Fibroblast of villous mesenchyme (primary cell): ENCODE data around the gene RIT2. TPM values are rescaled to one million over a fixed set of nuclear protein-coding genes. Genes with fewer than 3 reads are reported as not detected.

Experiments
- DNase-seq: peaks from one replicate; pipeline ENCODE4 v3.0.0-alpha.2; 2010; ENCODE audit warnings: low read depth
- H3K4me3 ChIP-seq: 2 replicates; pipeline ENCODE4 v1.5.1; 2011; ENCODE audit warnings: low read depth, mild to moderate bottlenecking, low read length
- CTCF ChIP-seq: IDR thresholded peaks from 2 replicates; pipeline ENCODE4 v1.5.1; 2012; ENCODE audit warnings: low read depth, mild to moderate bottlenecking, low read length; ENCODE audit not compliant: insufficient read depth
- total RNA-seq: library from RNA; depleted of rRNA; stranded (reverse); fragments of >200 nt; gene quantifications from 2 replicates; pipeline ENCODE4 v1.2.3, GENCODE V29; 2012

Gene RIT2
- total RNA-seq, 1 donor, result not detected

- TF ChIP-seq CTCF, result no peak
- no peak for DNase-seq
- no peak overlapping the region for H3K4me3 ChIP-seq
Measured at GRCh38 chr18:43093646-43094045, 21.8 kb downstream of the RIT2 start.

GRCh38 chr18:43092539-43092938, 22.9 kb downstream of the RIT2 start:
- H3K4me3 ChIP-seq, result no peak overlapping the region
- no peak for TF ChIP-seq CTCF
- no peak for DNase-seq

- DNase-seq, result no peak
- TF ChIP-seq CTCF, result no peak
- H3K4me3 ChIP-seq, result no peak overlapping the region
Measured at GRCh38 chr18:43081396-43081795, 34.1 kb downstream of the RIT2 start.

- no peak for TF ChIP-seq CTCF
- no peak overlapping the region for H3K4me3 ChIP-seq
- DNase-seq, result no peak
Measured at GRCh38 chr18:43080671-43081070, 34.8 kb downstream of the RIT2 start.

- H3K4me3 ChIP-seq, result no peak overlapping the region
- DNase-seq, result no peak
- TF ChIP-seq CTCF, result no peak
Measured at GRCh38 chr18:43079422-43079821, 36.1 kb downstream of the RIT2 start.

GRCh38 chr18:43078478-43079092, 36.9 kb downstream of the RIT2 start:
- no peak overlapping the region for H3K4me3 ChIP-seq
- DNase-seq, result no peak
- no peak for TF ChIP-seq CTCF

- no peak for TF ChIP-seq CTCF
- no peak for DNase-seq
- no peak overlapping the region for H3K4me3 ChIP-seq
Measured at GRCh38 chr18:43077510-43078308, 37.8 kb downstream of the RIT2 start.
